Hair follicular keratinocyte (primary cell): Measurements from ENCODE around the gene SLITRK6. TPM values are rescaled to one million over a fixed set of nuclear protein-coding genes. Genes with fewer than 3 reads are reported as not detected.

Source experiments
- total RNA-seq: library from RNA; depleted of rRNA; stranded (reverse); fragments of >200 nt; gene quantifications from 2 replicates; pipeline ENCODE4 v1.2.3, GENCODE V29; 2015

SLITRK6 gene, protein sequence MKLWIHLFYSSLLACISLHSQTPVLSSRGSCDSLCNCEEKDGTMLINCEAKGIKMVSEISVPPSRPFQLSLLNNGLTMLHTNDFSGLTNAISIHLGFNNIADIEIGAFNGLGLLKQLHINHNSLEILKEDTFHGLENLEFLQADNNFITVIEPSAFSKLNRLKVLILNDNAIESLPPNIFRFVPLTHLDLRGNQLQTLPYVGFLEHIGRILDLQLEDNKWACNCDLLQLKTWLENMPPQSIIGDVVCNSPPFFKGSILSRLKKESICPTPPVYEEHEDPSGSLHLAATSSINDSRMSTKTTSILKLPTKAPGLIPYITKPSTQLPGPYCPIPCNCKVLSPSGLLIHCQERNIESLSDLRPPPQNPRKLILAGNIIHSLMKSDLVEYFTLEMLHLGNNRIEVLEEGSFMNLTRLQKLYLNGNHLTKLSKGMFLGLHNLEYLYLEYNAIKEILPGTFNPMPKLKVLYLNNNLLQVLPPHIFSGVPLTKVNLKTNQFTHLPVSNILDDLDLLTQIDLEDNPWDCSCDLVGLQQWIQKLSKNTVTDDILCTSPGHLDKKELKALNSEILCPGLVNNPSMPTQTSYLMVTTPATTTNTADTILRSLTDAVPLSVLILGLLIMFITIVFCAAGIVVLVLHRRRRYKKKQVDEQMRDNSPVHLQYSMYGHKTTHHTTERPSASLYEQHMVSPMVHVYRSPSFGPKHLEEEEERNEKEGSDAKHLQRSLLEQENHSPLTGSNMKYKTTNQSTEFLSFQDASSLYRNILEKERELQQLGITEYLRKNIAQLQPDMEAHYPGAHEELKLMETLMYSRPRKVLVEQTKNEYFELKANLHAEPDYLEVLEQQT
- total RNA-seq: 3.4 and 6.4 TPM in 2 replicates

DNA sequence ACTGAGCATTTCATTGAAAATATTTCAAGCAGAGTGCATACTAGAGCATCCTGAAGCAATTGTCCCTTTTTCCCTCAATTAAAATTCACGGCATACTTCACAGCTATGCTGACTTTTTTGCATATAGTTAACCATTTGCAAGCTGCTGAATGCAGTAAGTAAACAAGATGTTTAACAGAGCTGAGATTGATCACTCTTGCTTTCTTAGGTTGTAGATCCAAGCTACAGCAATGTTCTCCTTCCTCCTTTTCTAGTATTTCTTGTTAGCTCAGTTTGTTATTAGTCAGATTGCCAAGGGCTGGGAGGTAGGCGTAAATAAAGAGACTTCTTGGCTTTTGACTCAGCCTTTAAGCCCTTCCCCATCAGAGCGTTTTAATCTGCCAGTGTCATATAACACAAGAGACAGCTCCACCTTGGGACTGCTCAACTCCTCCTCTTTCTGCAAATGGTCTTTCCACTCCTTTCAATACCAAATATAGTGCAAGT, at the start of gene SLITRK6:
Gene SLITRK6, minus strand, starts transcription at position 323 of the 486 bp plus-strand sequence. CDS start 2,911 bp downstream, outside the sequence.

